K562 (cell line): Measurements from ENCODE around the gene PRKAR1B. TPM values are rescaled to one million over a fixed set of nuclear protein-coding genes. Genes with fewer than 3 reads are reported as not detected.

ENCODE experiments used
- COPS2 ChIP-seq: fragments of 450-650 bp; conservative IDR thresholded peaks from 2 replicates; pipeline ENCODE4 v1.6.1; 2016; ENCODE audit warnings: mild to moderate bottlenecking, moderate library complexity
- DACH1 ChIP-seq: fragments of 450-650 bp; IDR thresholded peaks from 2 replicates; pipeline ENCODE4 v1.6.1; 2018; ENCODE audit not compliant: partially characterized antibody
- ETV1 ChIP-seq: fragments of 450-650 bp; conservative IDR thresholded peaks from 2 replicates; pipeline ENCODE4 v1.6.1; 2016; ENCODE audit warnings: missing genetic modification characterization, control low read depth, low read depth, missing compliant biosample characterization
- MAFF ChIP-seq: IDR thresholded peaks from 2 replicates; pipeline ENCODE4 v1.6.1; 2012; ENCODE audit warnings: low read length, improper control_type of control experiment
- NEUROD1 ChIP-seq: fragments of 150-350 bp; IDR thresholded peaks from 2 replicates; pipeline ENCODE4 v1.6.1; 2014; ENCODE audit warnings: borderline replicate concordance, low read length, low read depth; ENCODE audit not compliant: partially characterized antibody
- TBL1XR1 ChIP-seq, 2 experiments: IDR thresholded peaks; 2 replicates each; pipeline ENCODE4 v1.6.1; 2012; ENCODE audit warnings: improper control_type of control experiment in 2 of 2, low read length in 2 of 2, mild to moderate bottlenecking in 1 of 2
- ZFX ChIP-seq: sonication (generic); formaldehyde crosslinking; IDR thresholded peaks from 2 replicates; pipeline ENCODE4 v1.8.0; 2022; ENCODE audit warnings: mild to moderate bottlenecking, missing genetic modification reagents, moderate library complexity
- polyA plus RNA-seq, 8 experiments: library from polyadenylated mRNA; depleted of rRNA in 4 of 8; stranded (reverse) in 5 of 8; unstranded in 3 of 8; fragments of >200 nt; fragmentation: Nextera tagmentation in 2 of 8; fragmentation: Illumina TruSeq in 1 of 8; extraction: Ambion mirVana in 2 of 8; extraction: Trizol in 1 of 8; gene quantifications; 2 replicates each; pipeline versions ENCODE4 v1.2.1 to v1.2.3, GENCODE V29; 2011 to 2014; ENCODE audit warnings: inconsistent platforms in 1 of 8, missing spikeins in 1 of 8
- total RNA-seq, 7 experiments: library from RNA; depleted of rRNA in 6 of 7; stranded (reverse); fragments of >200 nt in 6 of 7; fragmentation: Illumina TruSeq in 2 of 7; extraction: Trizol in 2 of 7; gene quantifications; 2 replicates each; pipeline versions ENCODE4 v1.2.1 to v1.2.3, GENCODE V29; 2011 to 2021; ENCODE audit warnings: low replicate concordance in 1 of 7
- TF ChIP-seq, protein P1 (sequence below): fragments of 250-450 bp; sonication (Bioruptor Pico); IDR thresholded peaks from 2 replicates; pipeline ENCODE4 v1.4.0; 2020; ENCODE audit warnings: mild to moderate bottlenecking, moderate library complexity, borderline replicate concordance
- TF ChIP-seq, protein P2 (sequence below): fragments of 450-650 bp; IDR thresholded peaks from 2 replicates; pipeline ENCODE4 v1.6.1; 2016; ENCODE audit warnings: mild to moderate bottlenecking, moderate library complexity
- TF ChIP-seq, protein P3 (sequence below), 2 experiments: IDR thresholded peaks; 2 replicates each; pipeline ENCODE4 v1.6.1; 2011; ENCODE audit warnings: borderline replicate concordance in 1 of 2, control low read depth in 1 of 2, low read depth in 1 of 2, low read length in 1 of 2, mild to moderate bottlenecking in 1 of 2, mixed read lengths in 1 of 2, moderate library complexity in 1 of 2; ENCODE audit not compliant: insufficient read depth in 1 of 2, insufficient read length in 1 of 2, poor library complexity in 1 of 2, severe bottlenecking in 1 of 2; ENCODE audit errors: extremely low read depth in 1 of 2

The PRKAR1B gene
- total and polyA plus RNA-seq, 9 of the 15 experiments (the other 6 are each of a cell fraction or from before 2014, with no cell fraction given) = 0.99 to 30.5 (median 12.7) TPM

DNA sequence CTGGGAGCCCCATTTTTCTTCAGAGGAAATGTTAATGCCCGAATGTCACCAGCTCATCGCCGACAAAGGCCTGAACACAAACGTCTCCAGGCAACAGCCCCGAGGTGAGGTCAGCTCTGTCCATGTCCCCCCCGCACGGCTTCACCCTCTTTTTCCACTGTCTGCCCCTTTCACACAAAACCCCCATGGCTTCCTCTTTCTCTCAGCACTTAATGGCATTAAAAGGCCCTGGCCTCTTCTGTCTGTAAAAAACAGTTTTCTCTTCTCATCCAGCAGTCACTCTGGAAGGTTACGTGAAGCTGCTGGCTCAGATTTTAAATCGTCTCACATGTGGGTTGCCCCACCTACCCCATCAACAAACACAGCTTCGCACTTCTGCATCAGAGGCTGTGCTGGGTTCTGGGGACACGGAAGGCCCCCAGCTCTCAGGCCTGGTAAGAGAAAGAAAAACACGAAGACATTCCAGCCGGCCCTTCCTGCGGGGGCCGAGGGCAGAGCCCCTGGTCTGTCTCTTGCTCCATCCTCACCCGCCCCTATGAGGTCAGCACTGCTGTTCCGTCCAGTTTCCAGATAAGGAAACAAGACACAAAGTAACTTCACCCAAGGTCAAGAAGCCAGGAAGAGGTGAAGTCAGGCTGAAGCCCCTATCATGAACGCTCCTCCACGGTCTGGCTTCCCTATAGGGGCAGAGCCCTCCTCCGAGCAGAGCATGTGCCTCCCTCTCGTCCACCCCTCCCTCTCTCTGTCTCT, 116.4 kb downstream of the PRKAR1B start (continued):
- TF ChIP-seq, protein P1, sequence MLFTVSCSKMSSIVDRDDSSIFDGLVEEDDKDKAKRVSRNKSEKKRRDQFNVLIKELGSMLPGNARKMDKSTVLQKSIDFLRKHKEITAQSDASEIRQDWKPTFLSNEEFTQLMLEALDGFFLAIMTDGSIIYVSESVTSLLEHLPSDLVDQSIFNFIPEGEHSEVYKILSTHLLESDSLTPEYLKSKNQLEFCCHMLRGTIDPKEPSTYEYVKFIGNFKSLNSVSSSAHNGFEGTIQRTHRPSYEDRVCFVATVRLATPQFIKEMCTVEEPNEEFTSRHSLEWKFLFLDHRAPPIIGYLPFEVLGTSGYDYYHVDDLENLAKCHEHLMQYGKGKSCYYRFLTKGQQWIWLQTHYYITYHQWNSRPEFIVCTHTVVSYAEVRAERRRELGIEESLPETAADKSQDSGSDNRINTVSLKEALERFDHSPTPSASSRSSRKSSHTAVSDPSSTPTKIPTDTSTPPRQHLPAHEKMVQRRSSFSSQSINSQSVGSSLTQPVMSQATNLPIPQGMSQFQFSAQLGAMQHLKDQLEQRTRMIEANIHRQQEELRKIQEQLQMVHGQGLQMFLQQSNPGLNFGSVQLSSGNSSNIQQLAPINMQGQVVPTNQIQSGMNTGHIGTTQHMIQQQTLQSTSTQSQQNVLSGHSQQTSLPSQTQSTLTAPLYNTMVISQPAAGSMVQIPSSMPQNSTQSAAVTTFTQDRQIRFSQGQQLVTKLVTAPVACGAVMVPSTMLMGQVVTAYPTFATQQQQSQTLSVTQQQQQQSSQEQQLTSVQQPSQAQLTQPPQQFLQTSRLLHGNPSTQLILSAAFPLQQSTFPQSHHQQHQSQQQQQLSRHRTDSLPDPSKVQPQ (CRISPR knock-in tag) = no peak
- TF ChIP-seq COPS2 (no peak), DACH1 (no peak), NEUROD1 (peak; percentile 43), ETV1 (peak; percentile 55; the same call in 1 of the 2 replicates), TBL1XR1 (IDR thresholded peaks at IDR 0.05; ENCODE audit: low read length in 2 of 2) (peak in 1 of 2 experiments; percentile 70; a peak in 2 of 4 replicates), MAFF (no peak), ZFX (CRISPR knock-in tag) (peak; percentile 74)
- TF ChIP-seq, protein P2, sequence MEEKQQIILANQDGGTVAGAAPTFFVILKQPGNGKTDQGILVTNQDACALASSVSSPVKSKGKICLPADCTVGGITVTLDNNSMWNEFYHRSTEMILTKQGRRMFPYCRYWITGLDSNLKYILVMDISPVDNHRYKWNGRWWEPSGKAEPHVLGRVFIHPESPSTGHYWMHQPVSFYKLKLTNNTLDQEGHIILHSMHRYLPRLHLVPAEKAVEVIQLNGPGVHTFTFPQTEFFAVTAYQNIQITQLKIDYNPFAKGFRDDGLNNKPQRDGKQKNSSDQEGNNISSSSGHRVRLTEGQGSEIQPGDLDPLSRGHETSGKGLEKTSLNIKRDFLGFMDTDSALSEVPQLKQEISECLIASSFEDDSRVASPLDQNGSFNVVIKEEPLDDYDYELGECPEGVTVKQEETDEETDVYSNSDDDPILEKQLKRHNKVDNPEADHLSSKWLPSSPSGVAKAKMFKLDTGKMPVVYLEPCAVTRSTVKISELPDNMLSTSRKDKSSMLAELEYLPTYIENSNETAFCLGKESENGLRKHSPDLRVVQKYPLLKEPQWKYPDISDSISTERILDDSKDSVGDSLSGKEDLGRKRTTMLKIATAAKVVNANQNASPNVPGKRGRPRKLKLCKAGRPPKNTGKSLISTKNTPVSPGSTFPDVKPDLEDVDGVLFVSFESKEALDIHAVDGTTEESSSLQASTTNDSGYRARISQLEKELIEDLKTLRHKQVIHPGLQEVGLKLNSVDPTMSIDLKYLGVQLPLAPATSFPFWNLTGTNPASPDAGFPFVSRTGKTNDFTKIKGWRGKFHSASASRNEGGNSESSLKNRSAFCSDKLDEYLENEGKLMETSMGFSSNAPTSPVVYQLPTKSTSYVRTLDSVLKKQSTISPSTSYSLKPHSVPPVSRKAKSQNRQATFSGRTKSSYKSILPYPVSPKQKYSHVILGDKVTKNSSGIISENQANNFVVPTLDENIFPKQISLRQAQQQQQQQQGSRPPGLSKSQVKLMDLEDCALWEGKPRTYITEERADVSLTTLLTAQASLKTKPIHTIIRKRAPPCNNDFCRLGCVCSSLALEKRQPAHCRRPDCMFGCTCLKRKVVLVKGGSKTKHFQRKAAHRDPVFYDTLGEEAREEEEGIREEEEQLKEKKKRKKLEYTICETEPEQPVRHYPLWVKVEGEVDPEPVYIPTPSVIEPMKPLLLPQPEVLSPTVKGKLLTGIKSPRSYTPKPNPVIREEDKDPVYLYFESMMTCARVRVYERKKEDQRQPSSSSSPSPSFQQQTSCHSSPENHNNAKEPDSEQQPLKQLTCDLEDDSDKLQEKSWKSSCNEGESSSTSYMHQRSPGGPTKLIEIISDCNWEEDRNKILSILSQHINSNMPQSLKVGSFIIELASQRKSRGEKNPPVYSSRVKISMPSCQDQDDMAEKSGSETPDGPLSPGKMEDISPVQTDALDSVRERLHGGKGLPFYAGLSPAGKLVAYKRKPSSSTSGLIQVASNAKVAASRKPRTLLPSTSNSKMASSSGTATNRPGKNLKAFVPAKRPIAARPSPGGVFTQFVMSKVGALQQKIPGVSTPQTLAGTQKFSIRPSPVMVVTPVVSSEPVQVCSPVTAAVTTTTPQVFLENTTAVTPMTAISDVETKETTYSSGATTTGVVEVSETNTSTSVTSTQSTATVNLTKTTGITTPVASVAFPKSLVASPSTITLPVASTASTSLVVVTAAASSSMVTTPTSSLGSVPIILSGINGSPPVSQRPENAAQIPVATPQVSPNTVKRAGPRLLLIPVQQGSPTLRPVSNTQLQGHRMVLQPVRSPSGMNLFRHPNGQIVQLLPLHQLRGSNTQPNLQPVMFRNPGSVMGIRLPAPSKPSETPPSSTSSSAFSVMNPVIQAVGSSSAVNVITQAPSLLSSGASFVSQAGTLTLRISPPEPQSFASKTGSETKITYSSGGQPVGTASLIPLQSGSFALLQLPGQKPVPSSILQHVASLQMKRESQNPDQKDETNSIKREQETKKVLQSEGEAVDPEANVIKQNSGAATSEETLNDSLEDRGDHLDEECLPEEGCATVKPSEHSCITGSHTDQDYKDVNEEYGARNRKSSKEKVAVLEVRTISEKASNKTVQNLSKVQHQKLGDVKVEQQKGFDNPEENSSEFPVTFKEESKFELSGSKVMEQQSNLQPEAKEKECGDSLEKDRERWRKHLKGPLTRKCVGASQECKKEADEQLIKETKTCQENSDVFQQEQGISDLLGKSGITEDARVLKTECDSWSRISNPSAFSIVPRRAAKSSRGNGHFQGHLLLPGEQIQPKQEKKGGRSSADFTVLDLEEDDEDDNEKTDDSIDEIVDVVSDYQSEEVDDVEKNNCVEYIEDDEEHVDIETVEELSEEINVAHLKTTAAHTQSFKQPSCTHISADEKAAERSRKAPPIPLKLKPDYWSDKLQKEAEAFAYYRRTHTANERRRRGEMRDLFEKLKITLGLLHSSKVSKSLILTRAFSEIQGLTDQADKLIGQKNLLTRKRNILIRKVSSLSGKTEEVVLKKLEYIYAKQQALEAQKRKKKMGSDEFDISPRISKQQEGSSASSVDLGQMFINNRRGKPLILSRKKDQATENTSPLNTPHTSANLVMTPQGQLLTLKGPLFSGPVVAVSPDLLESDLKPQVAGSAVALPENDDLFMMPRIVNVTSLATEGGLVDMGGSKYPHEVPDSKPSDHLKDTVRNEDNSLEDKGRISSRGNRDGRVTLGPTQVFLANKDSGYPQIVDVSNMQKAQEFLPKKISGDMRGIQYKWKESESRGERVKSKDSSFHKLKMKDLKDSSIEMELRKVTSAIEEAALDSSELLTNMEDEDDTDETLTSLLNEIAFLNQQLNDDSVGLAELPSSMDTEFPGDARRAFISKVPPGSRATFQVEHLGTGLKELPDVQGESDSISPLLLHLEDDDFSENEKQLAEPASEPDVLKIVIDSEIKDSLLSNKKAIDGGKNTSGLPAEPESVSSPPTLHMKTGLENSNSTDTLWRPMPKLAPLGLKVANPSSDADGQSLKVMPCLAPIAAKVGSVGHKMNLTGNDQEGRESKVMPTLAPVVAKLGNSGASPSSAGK = peak; percentile 79
- TF ChIP-seq, protein P3, sequence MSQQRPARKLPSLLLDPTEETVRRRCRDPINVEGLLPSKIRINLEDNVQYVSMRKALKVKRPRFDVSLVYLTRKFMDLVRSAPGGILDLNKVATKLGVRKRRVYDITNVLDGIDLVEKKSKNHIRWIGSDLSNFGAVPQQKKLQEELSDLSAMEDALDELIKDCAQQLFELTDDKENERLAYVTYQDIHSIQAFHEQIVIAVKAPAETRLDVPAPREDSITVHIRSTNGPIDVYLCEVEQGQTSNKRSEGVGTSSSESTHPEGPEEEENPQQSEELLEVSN (IDR thresholded peaks at IDR 0.05; ENCODE audit: borderline replicate concordance in 1 of 2, extremely low read depth in 1 of 2, insufficient read depth in 1 of 2, insufficient read length in 1 of 2, low read depth in 1 of 2, low read length in 1 of 2, poor library complexity in 1 of 2, severe bottlenecking in 1 of 2) = peak; percentile 40 to 78
